Measurements from ENCODE around the gene ZNF644.

ZNF644 gene

DNA sequence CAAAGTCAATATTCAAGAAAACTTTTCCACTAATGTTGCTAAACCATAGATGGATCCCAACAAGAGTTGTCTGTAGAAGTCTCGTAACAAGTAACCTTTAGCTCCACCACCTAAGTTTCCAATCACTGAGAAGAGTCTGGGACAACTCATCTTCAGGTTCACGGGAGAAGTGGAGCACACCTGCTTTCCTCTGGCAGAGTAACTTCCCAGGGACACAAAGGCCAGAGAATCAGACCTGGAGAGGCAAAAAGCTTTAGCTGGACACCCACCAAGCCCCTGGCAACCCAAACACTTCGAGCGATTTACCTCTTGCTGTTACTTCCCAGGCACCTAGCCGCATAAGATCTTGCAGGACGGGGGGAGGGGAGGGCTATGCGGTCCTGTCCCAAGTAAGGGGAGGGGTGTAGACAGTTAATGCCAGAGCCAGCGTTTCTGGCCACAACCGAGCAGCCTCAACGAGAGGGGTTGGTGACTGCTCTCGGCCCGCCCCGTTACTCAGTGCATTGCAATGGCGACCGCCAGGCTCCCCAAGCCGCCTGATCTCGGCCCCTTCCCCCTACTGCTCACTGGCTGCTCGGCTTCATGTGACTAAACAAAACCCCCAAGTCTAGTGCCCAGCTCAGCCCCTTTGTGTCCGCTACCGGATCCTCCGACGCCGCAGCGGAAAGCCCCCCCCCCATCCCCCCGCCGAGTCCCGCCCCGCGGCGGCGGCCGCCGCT is 709 bp downstream of the ZNF644 start:
- DNase-seq = peak; percentile 72

DNA sequence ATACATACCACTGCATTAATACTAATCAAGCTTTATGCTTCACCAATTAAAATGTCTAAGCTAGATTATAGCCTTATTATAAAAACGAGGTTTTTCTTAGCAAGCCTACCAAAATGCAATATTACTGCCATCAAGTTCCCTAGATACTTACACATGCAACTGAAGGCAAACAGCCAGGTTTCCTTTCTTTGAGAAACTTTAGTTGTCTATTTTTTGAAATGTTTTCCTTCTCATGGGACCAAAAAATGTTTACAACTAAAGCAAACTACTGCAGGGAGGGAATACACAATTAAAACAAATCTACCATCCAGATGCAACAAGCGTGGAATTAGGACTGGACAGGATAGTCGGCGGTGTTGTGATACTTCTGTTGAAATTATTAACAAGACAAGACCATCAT is 1.3 kb downstream of the ZNF644 start:
- DNase-seq = no peak

- DNase-seq = no peak
These were observed 3.8 kb downstream of the ZNF644 start for GRCh38 chr1:91018006-91018405.

- DNase-seq = no peak
These were observed 5.9 kb downstream of the ZNF644 start for GRCh38 chr1:91015794-91016550.

DNA sequence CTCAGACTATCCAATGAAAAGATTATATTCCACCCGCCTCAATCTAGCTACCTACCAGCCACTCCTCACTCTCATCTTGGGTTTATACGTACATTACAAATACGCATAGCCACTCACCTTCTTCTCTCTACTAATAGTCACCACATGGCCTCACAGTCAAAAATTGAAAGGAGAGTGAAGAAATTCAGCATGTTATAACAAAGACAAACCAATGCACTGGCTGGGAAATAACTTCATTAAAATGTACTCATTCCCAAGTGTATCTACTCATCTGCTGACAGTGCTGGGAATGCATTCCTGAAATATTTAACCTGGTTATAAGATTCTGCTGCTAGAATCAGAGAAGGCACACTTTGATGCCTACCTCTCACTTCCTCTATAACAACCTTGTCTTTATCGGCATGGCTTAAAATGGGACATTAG is 6.5 kb downstream of the ZNF644 start:
- no peak for DNase-seq

DNA sequence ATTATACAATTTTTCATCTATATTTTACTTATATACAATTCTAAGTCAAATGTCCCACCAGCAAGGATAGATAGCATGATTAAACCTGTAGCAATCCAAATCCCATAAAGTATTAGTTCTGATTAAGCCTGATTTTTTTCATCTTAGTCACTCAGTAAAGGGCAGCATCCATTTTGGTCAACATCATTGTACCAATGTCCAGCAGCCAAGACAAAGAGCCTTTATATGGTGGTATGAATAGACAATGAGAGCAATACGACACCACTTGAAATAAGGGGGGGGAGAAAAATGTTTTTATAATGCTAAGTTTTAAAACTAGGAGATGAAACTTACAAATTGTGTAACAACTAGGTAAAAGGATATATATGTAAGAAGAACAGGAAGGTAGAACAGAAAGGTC is 7.4 kb downstream of the ZNF644 start:
- DNase-seq = no peak

DNA sequence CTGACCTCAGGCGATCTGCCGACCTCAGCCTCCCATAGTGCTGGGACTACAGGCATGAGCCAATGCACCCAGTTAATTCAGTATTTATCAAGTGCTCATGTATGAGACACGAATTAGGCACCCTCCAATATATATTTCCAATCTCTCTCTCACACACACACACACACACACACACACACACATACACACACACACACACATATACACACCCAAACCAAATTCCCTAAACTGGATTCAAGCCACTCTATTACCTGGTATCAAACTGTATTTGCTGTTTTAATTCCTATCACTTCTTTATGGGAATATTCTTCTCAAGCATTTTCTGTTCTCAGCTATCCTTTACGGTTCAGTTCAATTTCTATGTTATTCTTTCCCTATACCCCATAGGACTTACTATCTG is 8.5 kb downstream of the ZNF644 start:
- DNase-seq = no peak

GRCh38 chr1:91012196-91012595 is 9.6 kb downstream of the ZNF644 start:
- DNase-seq = no peak

- DNase-seq = no peak
These were observed 10.1 kb downstream of the ZNF644 start for GRCh38 chr1:91011726-91012125.

- no peak for DNase-seq
These were observed 14.0 kb downstream of the ZNF644 start for GRCh38 chr1:91007827-91008226.

- DNase-seq = no peak
These were observed 14.7 kb downstream of the ZNF644 start for GRCh38 chr1:91007092-91007491.

DNA sequence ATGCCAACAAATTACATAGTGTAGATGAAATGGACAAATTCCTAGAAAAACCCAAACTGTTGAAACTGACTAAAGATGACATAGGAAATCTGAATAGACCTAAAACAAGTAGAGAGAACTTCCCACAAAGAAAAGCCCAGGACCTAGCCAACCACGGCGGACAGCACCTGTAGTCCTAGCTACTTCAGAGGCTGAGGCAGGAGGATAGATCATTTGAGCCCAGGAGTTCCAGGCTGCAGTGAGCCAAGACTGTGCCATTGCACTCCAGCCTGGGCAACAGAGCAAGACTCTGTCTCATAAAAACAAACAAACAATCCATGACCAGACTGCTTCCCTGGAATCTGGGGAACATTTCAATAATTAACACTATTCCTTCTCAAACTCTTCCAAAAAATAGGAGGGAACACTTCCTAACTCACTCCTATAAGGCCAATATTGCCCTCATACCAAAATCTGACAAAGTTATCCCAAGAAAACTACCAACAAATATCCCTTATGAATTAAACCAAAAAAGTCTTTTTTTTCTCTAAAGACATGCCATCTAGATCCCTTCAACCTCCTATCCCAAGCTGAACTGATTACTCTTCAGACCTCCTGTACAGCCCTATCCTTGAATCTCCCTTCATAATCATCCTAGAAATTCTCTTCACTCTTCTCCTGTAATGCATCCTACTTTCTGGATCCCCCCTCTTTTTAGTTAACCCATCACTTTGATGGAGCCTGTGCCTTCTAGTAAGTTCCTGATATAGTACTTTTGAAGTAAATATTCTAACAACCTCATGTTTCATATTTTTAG is 15.5 kb downstream of the ZNF644 start:
- no peak for DNase-seq

- DNase-seq = no peak
These were observed 16.6 kb downstream of the ZNF644 start for GRCh38 chr1:91005285-91005684.

DNA sequence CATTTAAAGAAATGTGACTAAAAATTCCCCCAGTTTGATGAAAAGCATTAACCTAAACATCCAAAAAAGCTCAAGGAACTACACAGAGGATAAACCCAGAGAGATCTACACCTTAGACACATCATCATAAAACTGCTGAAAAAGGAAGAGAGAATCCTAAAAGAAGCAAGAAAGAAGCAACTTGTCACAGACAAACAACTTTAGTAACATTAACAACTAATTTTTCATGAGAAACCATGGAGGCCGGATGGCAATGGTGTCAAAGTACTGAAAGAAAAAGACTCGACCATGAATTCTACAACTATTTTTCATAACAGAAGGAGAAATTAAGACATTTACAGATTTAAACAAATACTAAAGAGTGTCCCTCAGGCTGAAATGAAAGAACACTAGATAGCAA is 17.7 kb downstream of the ZNF644 start:
- no peak for DNase-seq

- no peak for DNase-seq
These were observed 25.0 kb downstream of the ZNF644 start for GRCh38 chr1:90996742-90997413.

- DNase-seq = no peak
These were observed 26.4 kb downstream of the ZNF644 start for GRCh38 chr1:90995311-90995894.

DNA sequence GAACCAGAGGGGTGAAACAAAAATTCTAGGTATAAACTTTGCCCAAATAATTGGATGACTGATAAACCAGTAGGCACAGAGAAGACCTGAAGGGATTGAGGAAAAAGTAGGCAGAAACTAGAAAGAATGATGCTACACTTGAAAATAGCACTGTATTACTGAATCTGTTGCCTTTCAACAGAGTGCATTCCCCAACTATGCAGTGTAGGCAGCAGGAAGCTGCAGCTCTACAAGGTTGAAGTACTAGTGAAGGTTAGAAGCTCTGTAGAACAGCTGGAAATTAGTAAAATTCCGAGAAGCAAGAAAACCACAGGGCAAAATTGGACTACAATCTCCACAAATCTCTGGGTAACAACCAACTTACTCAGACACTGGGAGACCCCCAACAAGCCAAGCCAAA is 27.4 kb downstream of the ZNF644 start:
- no peak for DNase-seq

- no peak for DNase-seq
These were observed 28.6 kb downstream of the ZNF644 start for GRCh38 chr1:90993245-90993644.

DNA sequence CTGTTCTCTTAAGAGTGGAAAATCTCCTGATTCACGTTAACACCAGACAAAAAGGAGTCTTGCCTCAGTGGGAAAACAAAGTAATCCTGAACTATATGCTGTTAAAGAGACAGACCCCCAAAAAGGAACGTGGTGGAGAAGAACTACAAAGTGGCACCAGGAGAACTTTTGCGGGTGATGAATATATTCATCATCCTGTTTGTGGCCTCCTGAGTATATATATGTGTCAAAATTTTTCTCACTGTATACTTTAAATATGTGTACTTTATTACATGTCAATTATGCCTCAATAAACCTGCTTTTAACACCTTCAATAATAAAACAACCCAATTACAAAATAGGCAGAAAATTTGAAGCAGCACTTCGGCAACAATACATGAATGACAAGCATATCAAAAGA is 31.1 kb downstream of the ZNF644 start:
- no peak for DNase-seq

- DNase-seq = no peak
These were observed 31.8 kb downstream of the ZNF644 start for GRCh38 chr1:90989990-90990389.

DNA sequence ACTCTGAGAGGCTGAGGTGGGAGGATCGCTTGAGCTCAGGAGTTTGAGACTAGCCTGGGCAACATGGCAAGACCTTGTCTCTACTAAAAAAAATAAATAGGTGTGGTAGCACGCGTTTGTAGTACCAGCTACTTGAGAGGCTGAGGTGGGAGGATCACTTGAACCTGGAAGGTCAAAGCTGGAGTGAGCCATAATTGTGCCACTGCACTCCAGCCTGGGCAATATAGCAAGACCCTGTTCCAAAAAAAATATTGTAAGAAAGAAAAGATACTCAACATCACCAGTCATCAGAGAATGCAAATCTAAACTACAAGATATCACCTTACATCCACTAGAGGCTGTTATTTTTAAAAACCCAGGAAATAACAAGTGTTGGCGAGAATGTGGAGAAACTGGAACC is 32.5 kb downstream of the ZNF644 start:
- DNase-seq = no peak

DNA sequence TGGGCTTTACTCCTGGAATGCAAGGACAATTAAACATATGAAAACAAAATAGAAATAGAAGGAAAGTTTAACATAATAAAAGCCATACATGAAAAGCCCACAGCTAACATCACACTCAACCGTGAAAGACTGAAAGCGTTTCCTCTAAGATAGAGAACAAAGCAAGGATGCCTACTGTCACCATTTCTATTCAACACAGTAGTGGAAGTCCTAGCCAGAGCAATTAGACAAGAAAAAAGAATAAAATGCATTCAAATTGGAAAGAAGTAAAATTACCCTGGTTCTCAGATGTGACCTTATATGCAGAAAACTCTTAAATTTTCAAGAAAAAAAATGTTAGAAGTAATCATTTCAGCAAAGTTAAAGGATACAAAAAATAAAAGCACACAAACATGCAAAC is 34.0 kb downstream of the ZNF644 start:
- no peak for DNase-seq

- DNase-seq = no peak
These were observed 34.9 kb downstream of the ZNF644 start for GRCh38 chr1:90986953-90987352.
